HepG2 (cell line): ENCODE results near the gene ADAMTS12. TPM values are rescaled to one million over a fixed set of nuclear protein-coding genes. Genes with fewer than 3 reads are reported as not detected.

Experiments
- ATAC-seq: fragments of 200-7000 bp; cut with Tn5 transposase; 3 replicates; pipeline ENCODE4 v1.9.1; 2020; ENCODE audit warnings: mild to moderate bottlenecking, moderate library complexity
- BruUV-seq: library from RNA; stranded (reverse); fragments of 400-500 nt; replicated peaks from 2 replicates; lab custom pipeline; 2021; lab: Mats Ljungman, UMichigan
- CTCF ChIA-PET: fragments of 300-600 bp; formaldehyde crosslinking; extraction: SDS; loops from one replicate; lab custom pipeline; 2021; ENCODE audit warnings: low total read pairs, inconsistent platforms, low intra/inter-chr PET ratio; lab: Yijun Ruan, JAX
- POLR2A ChIA-PET: fragments of 350-600 bp; sonication (Branson Sonifier 250); formaldehyde crosslinking; loops from one replicate; lab custom pipeline; 2020; ENCODE audit warnings: antibody characterized with exemption, inconsistent platforms; lab: Yijun Ruan, JAX
- DNase-seq: peaks from one replicate; pipeline ENCODE4 v3.0.0-alpha.2; 2015; ENCODE audit warnings: low spot score
- FAIRE-seq: peaks from 3 replicates; lab custom pipeline; 2011; peaks lifted over from hg19 to GRCh38; lab: Jason Lieb, UNC
- H2AFZ ChIP-seq: one replicate; pipeline ENCODE4 v1.6.1; 2011; ENCODE audit warnings: low read length, inconsistent platforms
- H3K27ac ChIP-seq: fragments of 300-600 bp; 3 replicates; pipeline ENCODE4 v1.8.0; 2011; ENCODE audit warnings: mixed run types, mild to moderate bottlenecking, mixed read lengths, low read length, inconsistent platforms; ENCODE audit not compliant: insufficient read depth; ENCODE audit errors: extremely low read length
- H3K27me3 ChIP-seq, 2 experiments: fragments of 200-600 bp in 1 of 2; 2 replicates in 1 of 2; 3 replicates in 1 of 2; pipeline versions ENCODE4 v1.6.0 to v1.8.0; 2011; ENCODE audit warnings: low read length in 2 of 2, mild to moderate bottlenecking in 2 of 2, moderate library complexity in 2 of 2, inconsistent platforms in 1 of 2; ENCODE audit not compliant: insufficient read depth in 2 of 2, control insufficient read depth in 1 of 2
- H3K36me3 ChIP-seq, 2 experiments: fragments of 200-600 bp in 1 of 2; replicated peaks in 1 of 2; 2 replicates in 1 of 2; 3 replicates in 1 of 2; pipeline versions ENCODE4 v1.5.1 to v1.8.0; 2011; ENCODE audit warnings: low read length in 2 of 2, inconsistent platforms in 1 of 2; ENCODE audit not compliant: insufficient read depth in 2 of 2, control insufficient read depth in 1 of 2
- H3K4me1 ChIP-seq: 2 replicates; pipeline ENCODE4 v1.5.1; 2012; ENCODE audit warnings: low read length, inconsistent platforms; ENCODE audit not compliant: insufficient read depth
- H3K4me2 ChIP-seq: 2 replicates; pipeline ENCODE4 v1.6.0; 2011; ENCODE audit warnings: low read depth, low read length, inconsistent platforms
- H3K4me3 ChIP-seq, 3 experiments: fragments of 200-600 bp in 1 of 3; sonication (generic), shearing (Covaris generic) in 1 of 3; replicated peaks in 1 of 3; 2 replicates each; pipeline ENCODE4 v1.5.1; 2011 to 2016; ENCODE audit warnings: low read length in 3 of 3, inconsistent platforms in 2 of 3, low read depth in 2 of 3, mild to moderate bottlenecking in 2 of 3, control low read depth in 1 of 3, mixed read lengths in 1 of 3; ENCODE audit not compliant: insufficient read depth in 1 of 3
- H3K79me2 ChIP-seq: one replicate; pipeline ENCODE4 v1.6.1; 2011; ENCODE audit warnings: low read length, inconsistent platforms; ENCODE audit not compliant: insufficient read depth
- H3K9ac ChIP-seq: 2 replicates; pipeline ENCODE4 v1.6.0; 2011; ENCODE audit warnings: mild to moderate bottlenecking, low read depth, low read length, inconsistent platforms; ENCODE audit not compliant: insufficient read depth
- H3K9me3 ChIP-seq: 2 replicates; pipeline ENCODE4 v1.5.1; 2012; ENCODE audit warnings: mild to moderate bottlenecking, low read length
- H4K20me1 ChIP-seq: 2 replicates; pipeline ENCODE4 v1.6.0; 2011; ENCODE audit warnings: inconsistent platforms, mild to moderate bottlenecking, low read length, moderate library complexity; ENCODE audit not compliant: insufficient read depth
- BCL6 ChIP-seq: IDR thresholded peaks from 2 replicates; pipeline ENCODE4 v1.6.1; 2016; ENCODE audit warnings: missing genetic modification reagents, missing compliant biosample characterization
- ELF4 ChIP-seq: sonication (generic); formaldehyde crosslinking; IDR thresholded peaks from 2 replicates; pipeline ENCODE4 v1.5.0; 2020; ENCODE audit warnings: missing genetic modification reagents, mild to moderate bottlenecking, moderate library complexity, borderline replicate concordance
- HCFC1 ChIP-seq: fragments of 150-350 bp; IDR thresholded peaks from 2 replicates; pipeline ENCODE4 v1.6.1; 2014; ENCODE audit warnings: low read depth, low read length
- NFKB2 ChIP-seq: sonication (generic); formaldehyde crosslinking; IDR thresholded peaks from 2 replicates; pipeline ENCODE4 v1.4.0; 2020; ENCODE audit warnings: missing genetic modification reagents, borderline replicate concordance
- PCBP2 ChIP-seq: fragments of 200-400 bp; formaldehyde crosslinking; optimal IDR thresholded peaks from 2 replicates; pipeline ENCODE3; 2018; ENCODE audit warnings: low read length, low read depth; ENCODE audit not compliant: poor library complexity, severe bottlenecking
- PHB2 ChIP-seq: fragments of 450-650 bp; IDR thresholded peaks from 2 replicates; pipeline ENCODE4 v1.6.1; 2018; ENCODE audit not compliant: partially characterized antibody
- SOX13 ChIP-seq, 3 experiments: fragments of 450-650 bp in 1 of 3; sonication (generic) in 1 of 3; formaldehyde crosslinking in 1 of 3; IDR thresholded peaks in 2 of 3; conservative IDR thresholded peaks in 1 of 3; 2 replicates each; pipeline versions ENCODE4 v1.5.0 to v1.6.1; 2016 to 2020; ENCODE audit warnings: antibody characterized with exemption in 1 of 3, mild to moderate bottlenecking in 1 of 3, missing compliant biosample characterization in 1 of 3, missing genetic modification reagents in 1 of 3, moderate library complexity in 1 of 3
- SP5 ChIP-seq: IDR thresholded peaks from 2 replicates; pipeline ENCODE4 v1.6.1; 2016; ENCODE audit warnings: low read depth, borderline replicate concordance
- TAF15 ChIP-seq: fragments of 200-400 bp; formaldehyde crosslinking; IDR thresholded peaks from one replicate; pipeline ENCODE4 v1.6.1; 2018; ENCODE audit warnings: mild to moderate bottlenecking, low read depth, low read length; ENCODE audit not compliant: poor library complexity, severe bottlenecking
- ZNF329 ChIP-seq: sonication (generic); formaldehyde crosslinking; IDR thresholded peaks from 2 replicates; pipeline ENCODE4 v1.9.0; 2021; ENCODE audit warnings: low read depth, mild to moderate bottlenecking, missing genetic modification reagents
- ZNF510 ChIP-seq: sonication (generic); formaldehyde crosslinking; IDR thresholded peaks from 2 replicates; pipeline ENCODE4 v1.4.0; 2020; ENCODE audit warnings: low read depth, mild to moderate bottlenecking, missing genetic modification reagents
- ZNF761 ChIP-seq: sonication (generic); formaldehyde crosslinking; conservative IDR thresholded peaks from 2 replicates; pipeline ENCODE4 v1.4.0; 2020; ENCODE audit warnings: mild to moderate bottlenecking, missing genetic modification reagents
- WGBS: methylation state at CpG from one replicate; pipeline ENCODE4 v1.1.6; 2017; ENCODE audit warnings: low lambda C conversion rate; 5-methylcytosine and 5-hydroxymethylcytosine counted together
- in situ Hi-C: cut with HindIII; loops from 2 replicates; pipeline ENCODE4 v1.10.0; 2017; ENCODE audit warnings: low pct_unique_long_range_greater_than_20kb; ENCODE audit not compliant: extremely low pct_ligation_motif_present
- intact Hi-C: fragments of 100-400 bp; cut with micrococcal nuclease; formaldehyde crosslinking; loops from one replicate; pipeline ENCODE4 v1.10.0; 2022; ENCODE audit not compliant: unreplicated experiment
- polyA plus RNA-seq, 8 experiments: library from polyadenylated mRNA; depleted of rRNA in 3 of 8; stranded (reverse) in 7 of 8; unstranded in 1 of 8; fragments of >200 nt; fragmentation: Illumina TruSeq in 4 of 8; extraction: Trizol in 4 of 8; gene quantifications; 2 replicates each; pipeline versions ENCODE4 v1.2.1 to v1.2.3, GENCODE V29; 2011 to 2016; ENCODE audit warnings: low read depth in 4 of 8, missing spikeins in 1 of 8, mixed read lengths in 1 of 8; ENCODE audit not compliant: insufficient read depth in 1 of 8
- total RNA-seq, 5 experiments: library from RNA; depleted of rRNA; stranded (reverse); fragments of >200 nt; fragmentation: Illumina TruSeq; extraction: Trizol; gene quantifications; 2 replicates each; pipeline ENCODE4 v1.2.3, GENCODE V29; 2016; ENCODE audit warnings: low read depth in 1 of 5
- TF ChIP-seq, protein P1 (sequence below): sonication (generic); formaldehyde crosslinking; IDR thresholded peaks from 2 replicates; pipeline ENCODE4 v1.5.0; 2020; ENCODE audit warnings: missing genetic modification reagents

Gene ADAMTS12
- total and polyA plus RNA-seq, 2 of the 13 experiments (the other 11 are each of a cell fraction or from before 2014, with no cell fraction given): 0.03 TPM; not detected in 1

DNA sequence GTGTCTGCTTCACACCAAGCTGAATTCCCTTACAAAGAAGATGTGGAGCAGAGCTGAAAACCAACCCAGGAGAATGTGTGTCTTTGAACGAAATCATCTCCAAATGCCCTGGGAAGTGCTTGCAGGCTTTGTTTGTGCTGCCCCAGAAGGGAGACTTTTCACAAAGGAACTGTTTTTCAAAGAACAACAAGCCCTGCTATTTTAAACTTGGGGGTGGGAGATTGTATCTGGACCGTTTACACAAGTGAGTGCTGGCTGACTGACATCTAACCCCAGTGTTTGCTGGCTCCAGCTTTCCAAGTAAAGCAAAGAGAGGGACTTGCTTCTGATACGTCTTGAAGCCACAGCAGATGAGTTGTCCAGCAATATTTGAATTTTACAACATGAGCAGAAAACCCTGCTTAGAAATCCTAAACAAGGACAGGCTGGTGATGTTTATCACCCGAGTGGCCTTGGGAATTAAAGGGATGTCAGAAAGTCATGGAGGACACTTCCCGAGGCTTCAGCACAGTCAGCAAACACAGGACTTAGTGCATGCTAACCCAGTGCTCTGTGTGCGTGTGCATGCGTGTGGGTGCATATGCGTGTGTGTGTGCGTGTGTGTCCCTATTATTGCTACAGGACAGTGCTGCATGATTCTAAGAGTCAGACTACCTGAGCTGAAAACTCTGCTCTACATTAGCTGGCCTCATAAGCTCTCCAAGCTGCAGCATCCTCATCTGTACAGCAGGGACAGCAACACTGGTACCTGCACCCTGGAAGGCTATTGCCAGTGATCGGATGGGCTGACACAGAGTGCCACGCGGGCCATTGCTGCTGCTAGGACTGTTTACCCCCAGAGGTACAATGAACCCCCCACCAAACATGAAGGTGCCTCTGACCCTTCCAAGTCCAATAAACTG lies 1.4 kb downstream of the ADAMTS12 start:
- POLR2A ChIA-PET: no interaction called here
- CTCF ChIA-PET: no interaction called here
- Histone ChIP-seq H3K4me3 (no peak overlapping the region), H3K9ac (no peak overlapping the region), H3K79me2 (no peaks in the 10 kb centered on the region), H3K4me1 (no peaks in the 10 kb centered on the region), H3K27me3 (peaks cover 1 to 17% of the 10 kb centered on the region in 2 experiments; a peak in 3 of 5 replicates), H3K4me2 (no peak overlapping the region), H3K36me3 (no peaks in the 10 kb centered on the region), H3K9me3 (no peaks in the 10 kb centered on the region), H4K20me1 (no peaks in the 10 kb centered on the region), H3K27ac (no peak overlapping the region), H2AFZ (no peak overlapping the region)
- WGBS: 34% methylated on average over 9 of the region's 12 CpGs
- FAIRE-seq (peak; percentile 21), ATAC-seq (peak; percentile 67), DNase-seq (peak; percentile 4)
- in situ Hi-C loops (no loop called here), intact Hi-C loops (no loop called here)
- TF ChIP-seq ZNF329 (CRISPR knock-in tag): no peak
- no peak for TF ChIP-seq NFKB2
- no peak for TF ChIP-seq HCFC1
- TF ChIP-seq BCL6: peak; percentile 86
- no peak for TF ChIP-seq ZNF510
- no peak for TF ChIP-seq PCBP2
- TF ChIP-seq SP5 (CRISPR knock-in tag): no peak
- TF ChIP-seq TAF15: no peak
- TF ChIP-seq ELF4 (CRISPR knock-in tag): no peak
- no peak for TF ChIP-seq PHB2
- no peak for TF ChIP-seq ZNF761 (CRISPR knock-in tag)
- no peak for TF ChIP-seq SOX13 (IDR thresholded peaks at IDR 0.05)
- TF ChIP-seq SOX13 (CRISPR knock-in tag; conservative IDR thresholded peaks at IDR 0.05 in 1 of 2, IDR thresholded peaks at IDR 0.05 in 1 of 2): peak in 1 of 2 experiments; percentile 23; a peak in 1 of 4 replicates
- TF ChIP-seq, protein P1, sequence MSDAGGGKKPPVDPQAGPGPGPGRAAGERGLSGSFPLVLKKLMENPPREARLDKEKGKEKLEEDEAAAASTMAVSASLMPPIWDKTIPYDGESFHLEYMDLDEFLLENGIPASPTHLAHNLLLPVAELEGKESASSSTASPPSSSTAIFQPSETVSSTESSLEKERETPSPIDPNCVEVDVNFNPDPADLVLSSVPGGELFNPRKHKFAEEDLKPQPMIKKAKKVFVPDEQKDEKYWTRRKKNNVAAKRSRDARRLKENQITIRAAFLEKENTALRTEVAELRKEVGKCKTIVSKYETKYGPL (CRISPR knock-in tag): no peak
- BruUV-seq: no TSS peak
